Measurements from ENCODE around the gene CYGB. TPM values are rescaled to one million over a fixed set of nuclear protein-coding genes. Genes with fewer than 3 reads are reported as not detected.

The CYGB gene
- total and polyA plus RNA-seq, 2 of the 13 experiments (the other 11 are each of a cell fraction or from before 2014, with no cell fraction given): 18.9 to 27.1 TPM

DNA sequence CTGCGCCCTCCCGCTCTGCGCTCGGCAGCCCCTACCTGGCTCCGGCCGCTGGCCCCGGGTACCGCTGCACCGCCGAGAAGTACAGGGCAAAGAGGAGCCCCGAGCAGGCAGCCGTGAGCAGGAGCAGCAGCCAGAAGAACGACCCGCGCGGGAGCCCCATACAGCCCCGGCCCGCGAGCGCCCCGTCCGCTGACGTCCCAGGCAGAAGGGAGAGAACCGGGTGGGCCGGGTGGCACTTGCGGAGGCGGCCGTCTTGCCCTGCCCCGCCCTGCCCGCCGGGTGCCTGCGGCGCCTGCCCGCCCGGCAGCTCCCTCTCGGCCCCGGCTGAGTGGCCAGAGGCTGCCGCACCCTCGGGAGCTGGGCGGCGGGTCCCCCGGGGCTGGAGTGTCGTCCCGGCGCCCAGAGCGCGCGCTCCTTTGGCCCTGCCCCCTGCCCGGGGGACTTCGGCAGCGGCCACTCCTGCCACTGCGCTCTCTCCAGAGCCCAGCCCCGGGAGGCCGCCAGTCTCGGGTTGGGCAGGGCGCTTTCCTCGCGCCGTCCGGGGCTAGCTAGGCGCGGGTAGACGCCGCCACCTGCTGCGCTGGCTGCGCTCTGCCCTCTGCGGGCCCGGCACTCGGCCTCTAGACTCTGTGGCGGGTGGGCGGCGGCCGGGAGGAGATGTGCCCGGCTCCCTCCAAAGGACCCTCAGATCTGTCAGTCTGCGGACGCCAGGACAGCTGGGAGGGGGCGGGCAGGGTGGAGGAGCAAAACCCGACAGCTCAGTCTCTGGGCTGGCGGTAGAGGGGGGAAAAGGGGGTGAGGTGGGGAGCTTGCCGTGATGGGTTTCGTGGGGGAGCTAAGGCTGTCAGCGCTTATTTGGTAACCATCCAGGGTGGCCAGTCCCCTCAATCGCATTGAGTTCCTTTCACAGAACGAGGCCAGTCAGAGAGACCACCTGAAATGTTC is 48.4 kb upstream of the CYGB start, which contains the start of gene ST6GALNAC2 (continued):
- TF ChIP-seq ARID4A (CRISPR knock-in tag; IDR thresholded peaks at IDR 0.05; ENCODE audit: borderline replicate concordance) (peak; percentile 61), ZNF776 (CRISPR knock-in tag; IDR thresholded peaks at IDR 0.05) (peak; percentile 84), KDM3A (CRISPR knock-in tag; IDR thresholded peaks at IDR 0.05; ENCODE audit: low read depth) (peak; percentile 82; the same call in 1 of the 2 replicates), RFX5 (IDR thresholded peaks at IDR 0.05; ENCODE audit: low read depth, low read length) (no peak), ZBTB7B (CRISPR knock-in tag; IDR thresholded peaks at IDR 0.05) (peak; percentile 61; the same call in 1 of the 2 replicates), PHF8 (CRISPR knock-in tag; IDR thresholded peaks at IDR 0.05) (peak; percentile 36; the same call in 1 of the 2 replicates), SOX13 (IDR thresholded peaks at IDR 0.05) (no peak), SOX13 (CRISPR knock-in tag; conservative IDR thresholded peaks at IDR 0.05 in 1 of 2, IDR thresholded peaks at IDR 0.05 in 1 of 2) (peak in 1 of 2 experiments; percentile 37; a peak in 1 of 4 replicates), DR1 (CRISPR knock-in tag; IDR thresholded peaks at IDR 0.05) (peak; percentile 47), FOXK1 (CRISPR knock-in tag; IDR thresholded peaks at IDR 0.05; ENCODE audit: borderline replicate concordance, low read depth) (no peak), RORA (CRISPR knock-in tag; IDR thresholded peaks at IDR 0.05) (no peak), HDAC1 (CRISPR knock-in tag; IDR thresholded peaks at IDR 0.05) (peak; percentile 64), NR2F2 (IDR thresholded peaks at IDR 0.05; ENCODE audit: borderline replicate concordance, low read depth) (no peak), SMAD1 (CRISPR knock-in tag; IDR thresholded peaks at IDR 0.05; ENCODE audit: borderline replicate concordance, low read depth) (peak; percentile 48; the same call in 1 of the 2 replicates), RFXANK (CRISPR knock-in tag; IDR thresholded peaks at IDR 0.05) (no peak)
- TF ChIP-seq, protein P1, sequence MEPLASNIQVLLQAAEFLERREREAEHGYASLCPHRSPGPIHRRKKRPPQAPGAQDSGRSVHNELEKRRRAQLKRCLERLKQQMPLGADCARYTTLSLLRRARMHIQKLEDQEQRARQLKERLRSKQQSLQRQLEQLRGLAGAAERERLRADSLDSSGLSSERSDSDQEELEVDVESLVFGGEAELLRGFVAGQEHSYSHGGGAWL (CRISPR knock-in tag; IDR thresholded peaks at IDR 0.05): peak; percentile 63
- TF ChIP-seq, protein P2, sequence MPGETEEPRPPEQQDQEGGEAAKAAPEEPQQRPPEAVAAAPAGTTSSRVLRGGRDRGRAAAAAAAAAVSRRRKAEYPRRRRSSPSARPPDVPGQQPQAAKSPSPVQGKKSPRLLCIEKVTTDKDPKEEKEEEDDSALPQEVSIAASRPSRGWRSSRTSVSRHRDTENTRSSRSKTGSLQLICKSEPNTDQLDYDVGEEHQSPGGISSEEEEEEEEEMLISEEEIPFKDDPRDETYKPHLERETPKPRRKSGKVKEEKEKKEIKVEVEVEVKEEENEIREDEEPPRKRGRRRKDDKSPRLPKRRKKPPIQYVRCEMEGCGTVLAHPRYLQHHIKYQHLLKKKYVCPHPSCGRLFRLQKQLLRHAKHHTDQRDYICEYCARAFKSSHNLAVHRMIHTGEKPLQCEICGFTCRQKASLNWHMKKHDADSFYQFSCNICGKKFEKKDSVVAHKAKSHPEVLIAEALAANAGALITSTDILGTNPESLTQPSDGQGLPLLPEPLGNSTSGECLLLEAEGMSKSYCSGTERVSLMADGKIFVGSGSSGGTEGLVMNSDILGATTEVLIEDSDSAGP (CRISPR knock-in tag; IDR thresholded peaks at IDR 0.05; ENCODE audit: borderline replicate concordance): peak; percentile 48; the same call in 1 of the 2 replicates
